GM12874 (cell line): ENCODE results near the gene CPE.
A peak's percentile ranks its signal among the peaks of the same experiment; 100 is the strongest.

Experiments used
- CTCF ChIP-seq: IDR thresholded peaks from 2 replicates; pipeline ENCODE4 v1.5.1; 2011; ENCODE audit warnings: low read depth, mild to moderate bottlenecking, control low read depth, low read length, moderate library complexity; ENCODE audit not compliant: insufficient read depth

Gene CPE

GRCh38 chr4:165477799-165478198 is 99.0 kb downstream of the CPE start:
- TF ChIP-seq CTCF = no peak

- TF ChIP-seq CTCF = no peak
Observed at GRCh38 chr4:165478260-165478659, 99.5 kb downstream of the CPE start.

- TF ChIP-seq CTCF = no peak
Observed at GRCh38 chr4:165481053-165481835, 102.4 kb downstream of the CPE start.

- TF ChIP-seq CTCF = no peak
Observed at GRCh38 chr4:165489786-165490185, 111.0 kb downstream of the CPE start.

- peak; percentile 73 for TF ChIP-seq CTCF
Observed at GRCh38 chr4:165493359-165493758, 114.6 kb downstream of the CPE start.

GRCh38 chr4:165502916-165503907 is 124.4 kb downstream of the CPE start:
- no peak for TF ChIP-seq CTCF

GRCh38 chr4:165504184-165504583 is 125.4 kb downstream of the CPE start:
- TF ChIP-seq CTCF = no peak
